GM19240 (cell line): Measurements from ENCODE around the gene RNF19B.

Experiments
- DNase-seq: peaks from one replicate; pipeline ENCODE4 v3.0.0; 2011; ENCODE audit warnings: low spot score; ENCODE audit not compliant: insufficient read length

RNF19B gene

GRCh38 chr1:32901823-32902534, 62.6 kb downstream of the RNF19B start:
- DNase-seq: no peak

- peak; percentile 5 for DNase-seq
Measured at GRCh38 chr1:32900956-32901822, 63.4 kb downstream of the RNF19B start, which contains the start of gene TMEM54. Gene TMEM54, minus strand, starts transcription at chr1:32901389. Its CDS starts 151 bp downstream, at chr1:32901238.

GRCh38 chr1:32900371-32900955, 64.1 kb downstream of the RNF19B start:
- no peak for DNase-seq

- DNase-seq: no peak
Measured at GRCh38 chr1:32899586-32900296, 64.9 kb downstream of the RNF19B start.

- DNase-seq: no peak
Measured at GRCh38 chr1:32898958-32899357, 65.7 kb downstream of the RNF19B start.

GRCh38 chr1:32898056-32898455, 66.6 kb downstream of the RNF19B start:
- DNase-seq: no peak

GRCh38 chr1:32897082-32898049, 67.2 kb downstream of the RNF19B start:
- DNase-seq: no peak

GRCh38 chr1:32896451-32896850, 68.2 kb downstream of the RNF19B start:
- no peak for DNase-seq

GRCh38 chr1:32895325-32896215, 69.0 kb downstream of the RNF19B start:
- DNase-seq: no peak

- DNase-seq: no peak
Measured at GRCh38 chr1:32894681-32895080, 69.9 kb downstream of the RNF19B start.

GRCh38 chr1:32894019-32894600, 70.5 kb downstream of the RNF19B start:
- DNase-seq: no peak

- DNase-seq: no peak
Measured at GRCh38 chr1:32893198-32894018, 71.2 kb downstream of the RNF19B start.

GRCh38 chr1:32892368-32893197, 72.0 kb downstream of the RNF19B start:
- DNase-seq: peak; percentile 56

GRCh38 chr1:32891630-32892029, 73.0 kb downstream of the RNF19B start:
- no peak for DNase-seq

- no peak for DNase-seq
Measured at GRCh38 chr1:32891241-32891570, 73.4 kb downstream of the RNF19B start.

GRCh38 chr1:32890516-32891240, 73.9 kb downstream of the RNF19B start:
- no peak for DNase-seq
